Pancreas (tissue), 10 donors: ENCODE measurements around the gene PRKAB2. TPM values are rescaled to one million over a fixed set of nuclear protein-coding genes. Genes with fewer than 3 reads are reported as not detected.
"Not testable (repeated sequence)": the region's sequence is repeated elsewhere in the genome, so short reads cannot be mapped to it uniquely, and the experiment has no call there.

Source experiments
- ATAC-seq, 4 donors: fragments of 200-7000 bp; cut with Tn5 transposase; one replicate each; pipeline versions ENCODE4 v1.8.0 to v1.9.1; 2020; ENCODE audit warnings: mild to moderate bottlenecking in 4 of 4, moderate library complexity in 4 of 4
- DNase-seq, 6 donors: peaks; one replicate each; pipeline ENCODE4 v3.0.0-alpha.2; 2020
- FAIRE-seq: peaks from 2 replicates; lab custom pipeline; 2012; peaks lifted over from hg19 to GRCh38; lab: Jason Lieb, UNC
- H3K27ac ChIP-seq, 4 donors: fragments of 200-600 bp; sonication (generic); 1 replicate in 3 of 4; 2 replicates in 1 of 4; pipeline versions ENCODE4 v1.5.0 to v1.8.0; 2020
- H3K27me3 ChIP-seq, 4 donors: fragments of 200-600 bp; one replicate each; pipeline ENCODE4 v1.8.0; 2021
- H3K36me3 ChIP-seq, 3 donors: fragments of 200-600 bp; sonication (generic) in 1 of 3; one replicate each; pipeline versions ENCODE4 v1.5.0 to v1.8.0; 2020 to 2021
- H3K4me1 ChIP-seq, 3 donors: fragments of 200-600 bp; one replicate each; pipeline ENCODE4 v1.8.0; 2021
- H3K4me3 ChIP-seq, 4 donors: fragments of 200-600 bp; sonication (generic) in 2 of 4; one replicate each; pipeline versions ENCODE4 v1.5.0 to v1.8.0; 2020 to 2021
- H3K9me3 ChIP-seq, 4 donors: fragments of 200-600 bp; one replicate each; pipeline ENCODE4 v1.8.0; 2021
- CTCF ChIP-seq, 4 donors: fragments of 200-600 bp; sonication (generic) in 3 of 4; IDR thresholded peaks; one replicate each; pipeline versions ENCODE4 v1.5.0 to v1.8.0; 2021; ENCODE audit warnings: antibody characterized with exemption in 4 of 4
- WGBS, 2 donors: extraction: QIAGEN DNeasy Blood & Tissue Kit; methylation state at CpG; one replicate each; pipeline ENCODE4 v1.1.7; 2013; 5-methylcytosine and 5-hydroxymethylcytosine counted together
- intact Hi-C, 3 donors: fragments of 100-400 bp; cut with DNase I; formaldehyde crosslinking; loops; one replicate each; pipeline versions ENCODE4 v1.11.1 to v1.14.2; 2022
- polyA plus RNA-seq, 2 donors: library from polyadenylated mRNA; stranded (reverse); fragments of 200-250 nt; gene quantifications; one replicate each; pipeline ENCODE4 v1.2.3, GENCODE V29; 2013
- total RNA-seq, 6 donors: library from RNA; stranded (reverse); fragmentation: NEBNext Ultra II Directional in 4 of 6; extraction: Animal tissue kit (Norgen Biotek cat#: 25700) in 4 of 6; gene quantifications; one replicate each; pipeline versions ENCODE4 v1.2.1 to v1.2.4, GENCODE V29; 2021 to 2023
- donor health status: healthy with polysubstance abuse.
- donor health status: DM: no; HTN: no; CAD: no; lungs with moderate emphysema.
- donor health status: DM: no; HTN: no; CAD: no.
- donor health status: control.
- donor health status: control.
- donor health status: Bipolar disorder and iron deficiency.
- donor health status: DM: yes; HTN: yes; CAD: no.
- donor health status: DM: no; HTN: no; CAD: no.
- donor health status: DM: no; HTN: no; CAD: no.
- donor health status: DM: yes; HTN: yes; CAD: no.

The PRKAB2 gene
- total and polyA plus RNA-seq, 8 donors, result 6.3 to 15.1 (median 11.7) TPM

GRCh38 chr1:147142886-147143285 is 29.4 kb downstream of the PRKAB2 start:
- H3K27ac ChIP-seq, result no peak overlapping the region
- intact Hi-C loops, result no loop called here
- H3K4me1 ChIP-seq, result no peaks in the 10 kb centered on the region
- ATAC-seq (no peak), DNase-seq (no peak), FAIRE-seq (no peak)
- no peaks in the 10 kb centered on the region for H3K27me3 ChIP-seq
- H3K4me3 ChIP-seq, result no peak overlapping the region
- no peak for TF ChIP-seq CTCF (IDR thresholded peaks at IDR 0.05)
- 80 to 85% methylated on average over 2 of the region's 2 CpGs for WGBS, 2 donors
- no peaks in the 10 kb centered on the region for H3K36me3 ChIP-seq
- H3K9me3 ChIP-seq, result no peaks in the 10 kb centered on the region

- H3K9me3 ChIP-seq, intact Hi-C loops, H3K27ac ChIP-seq, H3K27me3 ChIP-seq, FAIRE-seq, DNase-seq, H3K36me3 ChIP-seq, H3K4me3 ChIP-seq, ATAC-seq, H3K4me1 ChIP-seq: not testable (repeated sequence)
- WGBS, 2 donors, result 85 to 96% methylated on average over 1 of the region's 1 CpG
These were observed 41.5 kb downstream of the PRKAB2 start for GRCh38 chr1:147130721-147131120.

GRCh38 chr1:147129116-147129873 is 43.0 kb downstream of the PRKAB2 start:
- Histone ChIP-seq H3K27me3 (no peaks in the 10 kb centered on the region), H3K4me3 (no peak overlapping the region), H3K27ac (no peak overlapping the region), H3K9me3 (no peaks in the 10 kb centered on the region), H3K36me3 (no peaks in the 10 kb centered on the region), H3K4me1 (no peaks in the 10 kb centered on the region)
- FAIRE-seq (no peak), ATAC-seq (no peak), DNase-seq (no peak)
- 86 to 87% methylated on average over 3 of the region's 3 CpGs for WGBS, 2 donors
- intact Hi-C loops, result no loop called here
- TF ChIP-seq CTCF (IDR thresholded peaks at IDR 0.05), result no peak

GRCh38 chr1:147124266-147124665 is 48.0 kb downstream of the PRKAB2 start:
- no peaks in the 10 kb centered on the region for H3K9me3 ChIP-seq
- FAIRE-seq (no peak), ATAC-seq (no peak), DNase-seq (no peak)
- H3K4me1 ChIP-seq, result no peaks in the 10 kb centered on the region
- H3K27me3 ChIP-seq, result no peaks in the 10 kb centered on the region
- no peak overlapping the region for H3K27ac ChIP-seq
- H3K36me3 ChIP-seq, result no peaks in the 10 kb centered on the region
- 50 to 55% methylated on average over 2 of the region's 2 CpGs for WGBS, 2 donors
- no peak for TF ChIP-seq CTCF (IDR thresholded peaks at IDR 0.05)
- no peak overlapping the region for H3K4me3 ChIP-seq
- intact Hi-C loops, result no loop called here

GRCh38 chr1:147117109-147117508 is 55.2 kb downstream of the PRKAB2 start:
- H3K36me3 ChIP-seq, result no peaks in the 10 kb centered on the region
- H3K4me3 ChIP-seq, result no peak overlapping the region
- no peak for TF ChIP-seq CTCF (IDR thresholded peaks at IDR 0.05)
- H3K27ac ChIP-seq, result no peak overlapping the region
- 48 to 64% methylated on average over 1 of the region's 1 CpG for WGBS, 2 donors
- intact Hi-C loops, result no loop called here
- no peaks in the 10 kb centered on the region for H3K27me3 ChIP-seq
- H3K4me1 ChIP-seq, result no peaks in the 10 kb centered on the region
- H3K9me3 ChIP-seq, result no peaks in the 10 kb centered on the region
- ATAC-seq (no peak), FAIRE-seq (no peak), DNase-seq (no peak)
